ENCODE results near the gene GREM1.

Gene GREM1

GRCh38 chr15:32717426-32718226, at the start of gene GREM1:
TSS of gene GREM1 (plus strand) at chr15:32718004. CDS start at chr15:32730691, 12,687 bp downstream.
- no peak for DNase-seq (ENCODE audit: low spot score)

GRCh38 chr15:32668942-32669341, 48.9 kb upstream of the GREM1 start:
- DNase-seq (ENCODE audit: low spot score), result no peak

- DNase-seq (ENCODE audit: low spot score), result peak; percentile 78
Observed at GRCh38 chr15:32669896-32670611, 47.8 kb upstream of the GREM1 start.

GRCh38 chr15:32670623-32671022, 47.2 kb upstream of the GREM1 start:
- DNase-seq (ENCODE audit: low spot score), result no peak

- no peak for DNase-seq (ENCODE audit: low spot score)
Observed at GRCh38 chr15:32671339-32672325, 46.2 kb upstream of the GREM1 start.

- DNase-seq (ENCODE audit: low spot score), result no peak
Observed at GRCh38 chr15:32674681-32675080, 43.1 kb upstream of the GREM1 start.

GRCh38 chr15:32675466-32675865, 42.3 kb upstream of the GREM1 start:
- no peak for DNase-seq (ENCODE audit: low spot score)

GRCh38 chr15:32676169-32676568, 41.6 kb upstream of the GREM1 start:
- no peak for DNase-seq (ENCODE audit: low spot score)

GRCh38 chr15:32677238-32677750, 40.5 kb upstream of the GREM1 start:
- peak; percentile 33 for DNase-seq (ENCODE audit: low spot score)

- DNase-seq (ENCODE audit: low spot score), result no peak
Observed at GRCh38 chr15:32679298-32679690, 38.5 kb upstream of the GREM1 start.

GRCh38 chr15:32682569-32682968, 35.2 kb upstream of the GREM1 start:
- DNase-seq (ENCODE audit: low spot score), result no peak

- no peak for DNase-seq (ENCODE audit: low spot score)
Observed at GRCh38 chr15:32682977-32683630, 34.7 kb upstream of the GREM1 start.

- DNase-seq (ENCODE audit: low spot score), result peak; percentile 43
Observed at GRCh38 chr15:32683906-32684584, 33.8 kb upstream of the GREM1 start.

- DNase-seq (ENCODE audit: low spot score), result no peak
Observed at GRCh38 chr15:32685576-32685975, 32.2 kb upstream of the GREM1 start.

- no peak for DNase-seq (ENCODE audit: low spot score)
Observed at GRCh38 chr15:32687556-32687955, 30.2 kb upstream of the GREM1 start.

GRCh38 chr15:32688151-32688639, 29.6 kb upstream of the GREM1 start:
- no peak for DNase-seq (ENCODE audit: low spot score)

GRCh38 chr15:32690941-32691688, 26.7 kb upstream of the GREM1 start:
- no peak for DNase-seq (ENCODE audit: low spot score)

GRCh38 chr15:32691689-32692038, 26.1 kb upstream of the GREM1 start:
- no peak for DNase-seq (ENCODE audit: low spot score)

GRCh38 chr15:32692286-32692685, 25.5 kb upstream of the GREM1 start:
- no peak for DNase-seq (ENCODE audit: low spot score)

Data from COLO829 (cell line).